ENCODE results near the gene UBQLN3.

GRCh38 chr11:5509803-5510202, at the start of gene UBQLN3:
- TF ChIP-seq CTCF (IDR thresholded peaks at IDR 0.05; ENCODE audit: insufficient read depth, low read depth, low read length) (no peak), EZH2 (IDR thresholded peaks at IDR 0.05; ENCODE audit: insufficient read depth, low read length) (no peak)
